ENCODE measurements around the gene NEIL3. TPM values are rescaled to one million over a fixed set of nuclear protein-coding genes. Genes with fewer than 3 reads are reported as not detected.

The NEIL3 gene, protein sequence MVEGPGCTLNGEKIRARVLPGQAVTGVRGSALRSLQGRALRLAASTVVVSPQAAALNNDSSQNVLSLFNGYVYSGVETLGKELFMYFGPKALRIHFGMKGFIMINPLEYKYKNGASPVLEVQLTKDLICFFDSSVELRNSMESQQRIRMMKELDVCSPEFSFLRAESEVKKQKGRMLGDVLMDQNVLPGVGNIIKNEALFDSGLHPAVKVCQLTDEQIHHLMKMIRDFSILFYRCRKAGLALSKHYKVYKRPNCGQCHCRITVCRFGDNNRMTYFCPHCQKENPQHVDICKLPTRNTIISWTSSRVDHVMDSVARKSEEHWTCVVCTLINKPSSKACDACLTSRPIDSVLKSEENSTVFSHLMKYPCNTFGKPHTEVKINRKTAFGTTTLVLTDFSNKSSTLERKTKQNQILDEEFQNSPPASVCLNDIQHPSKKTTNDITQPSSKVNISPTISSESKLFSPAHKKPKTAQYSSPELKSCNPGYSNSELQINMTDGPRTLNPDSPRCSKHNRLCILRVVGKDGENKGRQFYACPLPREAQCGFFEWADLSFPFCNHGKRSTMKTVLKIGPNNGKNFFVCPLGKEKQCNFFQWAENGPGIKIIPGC
- 10 to 100 TPM; 18.1 to 18.6 TPM for total RNA-seq

DNA sequence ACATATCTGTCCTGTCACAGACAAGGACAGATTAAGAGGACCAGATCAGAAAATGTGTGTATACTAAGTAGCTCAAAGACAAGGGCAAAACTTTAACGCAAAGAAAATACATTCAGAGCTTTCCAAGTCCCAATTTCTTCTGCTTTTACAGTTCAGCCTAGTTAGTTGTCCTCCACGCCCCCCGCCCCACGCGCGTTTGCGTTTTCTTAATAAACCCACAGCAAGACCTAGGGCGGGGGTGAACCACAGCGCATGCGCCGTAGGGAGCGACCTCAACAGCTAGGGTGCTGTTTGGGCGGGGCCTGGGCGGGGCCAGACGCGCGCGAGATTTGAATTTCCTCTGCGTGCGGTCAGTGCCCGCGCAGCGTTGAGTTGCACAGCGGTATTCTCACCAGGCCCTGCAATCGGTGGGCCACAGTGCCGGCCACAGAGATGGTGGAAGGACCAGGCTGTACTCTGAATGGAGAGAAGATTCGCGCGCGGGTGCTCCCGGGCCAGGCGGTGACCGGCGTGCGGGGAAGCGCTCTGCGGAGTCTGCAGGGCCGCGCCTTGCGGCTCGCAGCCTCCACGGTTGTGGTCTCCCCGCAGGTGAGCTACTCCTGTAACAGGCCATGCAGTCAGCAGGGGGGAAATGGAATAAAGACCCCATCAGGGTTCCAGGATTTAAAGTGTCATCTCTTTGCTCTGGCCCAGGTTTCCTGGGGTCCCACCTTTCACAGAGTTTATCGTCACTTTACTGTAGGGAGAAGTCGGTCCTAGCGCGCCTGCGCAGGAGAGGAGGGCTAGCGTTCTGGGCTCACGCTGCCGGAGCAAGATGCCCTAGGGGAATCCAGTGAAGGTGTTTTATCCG is at the start of gene NEIL3:
TSS of gene NEIL3 (plus strand) at position 353 of the 850 bp plus-strand sequence. CDS start at position 433, 80 bp downstream.
- H3K36me3 Mint-ChIP-seq (ENCODE audit: low read depth), result peaks cover 5% of the 10 kb centered on the region
- ChIA-PET CTCF (interaction anchor here (0.6 to 1.4 kb wide), 5 partner anchors 15 to 883 kb away, joined by 3 to 5 read pairs (median 4); no protein-coding TSS in a partner anchor), POLR2A (interaction anchor here (2.2 kb wide), 1 partner anchor 132 kb away, joined by 9 read pairs; the partner anchor contains the start of gene AGA)
- peaks cover 27% of the 10 kb centered on the region for H3K4me1 Mint-ChIP-seq
- ATAC-seq (peak; percentile 84), DNase-seq (peak; percentile 98)
- no peaks in the 10 kb centered on the region for H3K9me3 Mint-ChIP-seq (ENCODE audit: low read depth)
- peak within 1 kb of the TSS; percentile 84 for H3K27ac Mint-ChIP-seq
- H3K27me3 Mint-ChIP-seq, result no peaks in the 10 kb centered on the region
- peak within 1 kb of the TSS; percentile 97 for H3K4me3 Mint-ChIP-seq
- intact Hi-C loops (cut with DNase I, micrococcal nuclease), result loop anchor here (1.0 to 5.0 kb wide), 4 partner anchors 133 to 1115 kb away; partner anchors contain the start of genes AGA (in 2 of the 2), SPATA4 (in 1 of the 2) and SPCS3 (in 1 of the 2)

DNA sequence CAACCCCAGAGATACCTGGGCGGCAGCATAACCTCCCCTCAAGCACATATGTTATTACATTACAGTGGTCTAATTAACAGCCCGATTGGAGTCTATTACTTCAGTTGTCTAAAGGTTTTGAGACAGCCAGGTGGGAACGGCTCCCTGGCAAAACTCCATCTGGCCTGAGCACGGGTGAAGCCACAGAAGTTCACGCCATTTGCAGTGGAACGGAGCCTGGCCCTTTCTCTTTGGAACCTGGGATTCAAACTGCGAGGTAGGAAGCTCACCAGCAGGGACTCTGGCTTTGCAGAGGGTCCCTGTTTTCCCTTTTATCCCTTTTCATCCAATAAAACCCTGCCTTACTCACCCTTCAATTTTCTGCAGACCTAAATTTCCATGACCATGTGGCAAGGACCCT is 45.9 kb upstream of the NEIL3 start:
- no peak for ATAC-seq
- H3K9me3 Mint-ChIP-seq (ENCODE audit: low read depth), result no peaks in the 10 kb centered on the region
- no peaks in the 10 kb centered on the region for H3K27me3 Mint-ChIP-seq
- no peaks in the 10 kb centered on the region for H3K4me1 Mint-ChIP-seq
- no peak overlapping the region for H3K4me3 Mint-ChIP-seq
- H3K27ac Mint-ChIP-seq, result no peak overlapping the region
- intact Hi-C loops (cut with DNase I, micrococcal nuclease), result no loop called here
- ChIA-PET POLR2A (no interaction called here), CTCF (no interaction called here)
- no peak for DNase-seq
- no peaks in the 10 kb centered on the region for H3K36me3 Mint-ChIP-seq (ENCODE audit: low read depth)

DNA sequence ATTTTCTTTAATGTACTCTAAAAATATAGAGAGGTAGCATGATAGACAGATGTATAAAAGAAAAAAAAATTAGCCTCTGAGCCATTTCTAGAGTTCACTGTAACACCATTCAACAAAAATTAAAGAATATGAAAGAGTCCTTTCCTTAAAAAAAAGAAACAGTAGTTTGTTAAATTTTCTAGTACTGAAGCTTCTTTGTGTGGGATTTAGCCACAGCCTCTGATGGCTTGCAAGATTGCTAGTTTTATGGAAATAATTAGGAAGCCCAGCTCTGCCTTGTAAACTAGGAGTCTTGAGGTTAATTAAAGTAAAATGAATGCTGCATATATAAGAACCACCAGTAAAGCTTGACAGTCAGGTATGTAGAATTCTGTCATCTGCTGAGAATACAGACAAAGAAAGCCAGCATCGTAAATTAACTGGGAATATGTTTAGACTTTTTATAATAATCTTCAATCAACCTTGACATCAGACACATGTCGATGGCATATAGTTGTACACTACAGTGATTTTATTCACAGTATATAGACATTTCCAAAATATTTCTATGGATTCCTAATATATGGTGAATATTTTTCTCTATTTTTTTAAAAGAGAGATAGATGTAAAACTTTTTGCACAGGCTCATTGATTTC is 44.8 kb upstream of the NEIL3 start:
- H3K36me3 Mint-ChIP-seq (ENCODE audit: low read depth), result no peaks in the 10 kb centered on the region
- no peak for DNase-seq
- ChIA-PET CTCF (interaction anchor here (0.6 to 1.8 kb wide), 2 partner anchors 14 to 74 kb away, joined by 3 to 7 read pairs; no protein-coding TSS in a partner anchor), POLR2A (no interaction called here)
- no peaks in the 10 kb centered on the region for H3K9me3 Mint-ChIP-seq (ENCODE audit: low read depth)
- intact Hi-C loops (cut with DNase I, micrococcal nuclease), result no loop called here
- no peaks in the 10 kb centered on the region for H3K4me1 Mint-ChIP-seq
- no peak overlapping the region for H3K4me3 Mint-ChIP-seq
- H3K27ac Mint-ChIP-seq, result no peak overlapping the region
- ATAC-seq, result no peak
- H3K27me3 Mint-ChIP-seq, result no peaks in the 10 kb centered on the region

DNA sequence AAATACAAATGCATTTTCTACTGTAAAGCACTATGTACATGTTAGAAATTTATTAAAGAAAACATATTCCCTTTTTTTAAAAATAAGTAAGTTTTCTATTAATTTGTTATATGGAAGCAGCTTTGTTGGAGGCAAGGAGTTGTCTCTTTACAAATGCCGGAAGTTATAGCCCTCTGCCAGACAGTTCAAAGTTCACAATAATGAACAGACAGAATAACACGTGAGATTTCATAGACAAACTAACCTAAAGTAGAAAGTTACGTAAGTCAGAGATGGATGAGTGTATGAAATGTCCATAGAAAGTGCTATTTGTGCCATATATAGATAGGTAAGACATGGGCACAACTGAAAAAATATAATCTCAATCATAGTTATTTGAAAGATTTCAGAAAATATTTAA is 43.9 kb upstream of the NEIL3 start:
- no peaks in the 10 kb centered on the region for H3K27me3 Mint-ChIP-seq
- H3K36me3 Mint-ChIP-seq (ENCODE audit: low read depth), result no peaks in the 10 kb centered on the region
- H3K27ac Mint-ChIP-seq, result no peak overlapping the region
- H3K4me3 Mint-ChIP-seq, result no peak overlapping the region
- ChIA-PET POLR2A (no interaction called here), CTCF (interaction anchor here (0.9 to 1.8 kb wide), 2 partner anchors 10 to 15 kb away, joined by 4 to 7 read pairs; no protein-coding TSS in a partner anchor)
- intact Hi-C loops (cut with DNase I, micrococcal nuclease), result no loop called here
- DNase-seq (no peak), ATAC-seq (no peak)
- no peaks in the 10 kb centered on the region for H3K4me1 Mint-ChIP-seq
- no peaks in the 10 kb centered on the region for H3K9me3 Mint-ChIP-seq (ENCODE audit: low read depth)

DNA sequence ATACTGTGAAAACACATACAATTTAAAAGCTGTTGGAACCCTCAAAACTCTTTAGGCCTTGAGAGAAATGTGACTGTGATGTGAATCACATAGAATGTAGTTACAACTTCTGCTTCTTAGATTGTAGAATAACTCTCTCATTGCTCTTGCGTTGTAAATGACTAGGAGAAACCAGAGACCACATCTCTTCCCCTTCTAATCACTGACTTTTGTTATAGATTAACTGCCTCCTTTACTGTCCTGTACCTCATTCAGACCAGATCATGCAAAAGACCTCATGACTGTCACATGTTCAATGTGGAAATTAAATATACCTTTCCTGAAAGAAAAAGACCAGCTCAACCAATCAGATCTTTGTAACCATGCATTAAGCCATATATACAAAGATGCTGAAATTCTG is 43.2 kb upstream of the NEIL3 start:
- no peaks in the 10 kb centered on the region for H3K36me3 Mint-ChIP-seq (ENCODE audit: low read depth)
- H3K4me3 Mint-ChIP-seq, result no peak overlapping the region
- H3K27ac Mint-ChIP-seq, result no peak overlapping the region
- no peaks in the 10 kb centered on the region for H3K27me3 Mint-ChIP-seq
- ATAC-seq (no peak), DNase-seq (no peak)
- ChIA-PET POLR2A (no interaction called here), CTCF (interaction anchor here (0.9 to 1.8 kb wide), 2 partner anchors 9 to 16 kb away, joined by 4 to 7 read pairs; no protein-coding TSS in a partner anchor)
- no peaks in the 10 kb centered on the region for H3K9me3 Mint-ChIP-seq (ENCODE audit: low read depth)
- intact Hi-C loops (cut with DNase I, micrococcal nuclease), result no loop called here
- no peaks in the 10 kb centered on the region for H3K4me1 Mint-ChIP-seq

DNA sequence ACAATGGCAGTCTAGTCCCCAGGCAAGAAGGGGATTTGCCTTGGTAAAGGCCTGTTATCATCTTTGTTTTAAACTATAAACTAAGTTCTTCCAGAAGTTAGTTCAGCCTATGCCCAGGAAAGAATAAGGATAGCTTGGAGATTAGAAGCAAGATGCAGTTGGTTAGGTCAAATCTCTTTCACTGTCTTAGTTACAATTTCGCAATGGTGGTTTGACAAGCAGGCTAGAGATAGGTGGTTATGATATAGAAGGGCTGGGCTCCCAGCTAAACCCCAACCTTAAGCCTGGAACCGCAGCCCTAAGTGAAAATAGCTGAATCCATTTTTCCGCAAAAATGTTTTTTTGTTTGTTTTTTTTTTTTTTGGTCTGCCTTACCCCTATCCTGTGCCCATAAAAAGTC is 41.8 kb upstream of the NEIL3 start:
- no peak overlapping the region for H3K4me3 Mint-ChIP-seq
- intact Hi-C loops (cut with DNase I, micrococcal nuclease), result no loop called here

DNA sequence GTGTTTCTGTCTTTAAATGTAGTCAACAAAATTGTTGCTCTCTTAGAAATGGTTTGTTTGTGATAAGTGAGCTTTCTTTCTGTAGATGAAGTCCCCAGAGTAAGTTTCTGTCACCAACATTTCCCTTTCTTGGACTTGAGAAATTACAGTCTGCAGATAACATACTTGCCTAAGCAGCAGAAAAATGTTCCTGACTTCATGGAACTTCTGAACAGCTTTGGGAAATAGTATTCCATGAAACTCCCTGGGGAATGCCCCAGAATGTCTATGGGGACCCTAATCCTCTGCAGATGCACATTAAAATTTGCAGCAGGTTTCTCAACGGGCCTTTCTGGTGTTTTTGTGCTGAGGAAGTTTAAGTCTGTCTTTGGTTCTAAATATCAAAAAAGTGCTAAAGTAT is 38.6 kb upstream of the NEIL3 start:
- no peaks in the 10 kb centered on the region for H3K27me3 Mint-ChIP-seq
- intact Hi-C loops (cut with DNase I, micrococcal nuclease), result no loop called here
- CTCF ChIA-PET, result no interaction called here
- no peak overlapping the region for H3K27ac Mint-ChIP-seq
- DNase-seq, result no peak
- no peaks in the 10 kb centered on the region for H3K9me3 Mint-ChIP-seq (ENCODE audit: low read depth)
- no peak overlapping the region for H3K4me3 Mint-ChIP-seq
- no peak for ATAC-seq
- POLR2A ChIA-PET, result no interaction called here
- no peaks in the 10 kb centered on the region for H3K4me1 Mint-ChIP-seq
- no peaks in the 10 kb centered on the region for H3K36me3 Mint-ChIP-seq (ENCODE audit: low read depth)

More for the DNA sequence above, 41.8 kb upstream of the NEIL3 start:
- CTCF ChIA-PET, result interaction anchor here (1.0 kb wide), 1 partner anchor 17 kb away, joined by 8 read pairs; no protein-coding TSS in a partner anchor
- DNase-seq (no peak), ATAC-seq (no peak)
- POLR2A ChIA-PET, result no interaction called here
- no peaks in the 10 kb centered on the region for H3K9me3 Mint-ChIP-seq (ENCODE audit: low read depth)
- H3K27ac Mint-ChIP-seq, result no peak overlapping the region
- no peaks in the 10 kb centered on the region for H3K27me3 Mint-ChIP-seq
- no peaks in the 10 kb centered on the region for H3K4me1 Mint-ChIP-seq
- H3K36me3 Mint-ChIP-seq (ENCODE audit: low read depth), result no peaks in the 10 kb centered on the region

DNA sequence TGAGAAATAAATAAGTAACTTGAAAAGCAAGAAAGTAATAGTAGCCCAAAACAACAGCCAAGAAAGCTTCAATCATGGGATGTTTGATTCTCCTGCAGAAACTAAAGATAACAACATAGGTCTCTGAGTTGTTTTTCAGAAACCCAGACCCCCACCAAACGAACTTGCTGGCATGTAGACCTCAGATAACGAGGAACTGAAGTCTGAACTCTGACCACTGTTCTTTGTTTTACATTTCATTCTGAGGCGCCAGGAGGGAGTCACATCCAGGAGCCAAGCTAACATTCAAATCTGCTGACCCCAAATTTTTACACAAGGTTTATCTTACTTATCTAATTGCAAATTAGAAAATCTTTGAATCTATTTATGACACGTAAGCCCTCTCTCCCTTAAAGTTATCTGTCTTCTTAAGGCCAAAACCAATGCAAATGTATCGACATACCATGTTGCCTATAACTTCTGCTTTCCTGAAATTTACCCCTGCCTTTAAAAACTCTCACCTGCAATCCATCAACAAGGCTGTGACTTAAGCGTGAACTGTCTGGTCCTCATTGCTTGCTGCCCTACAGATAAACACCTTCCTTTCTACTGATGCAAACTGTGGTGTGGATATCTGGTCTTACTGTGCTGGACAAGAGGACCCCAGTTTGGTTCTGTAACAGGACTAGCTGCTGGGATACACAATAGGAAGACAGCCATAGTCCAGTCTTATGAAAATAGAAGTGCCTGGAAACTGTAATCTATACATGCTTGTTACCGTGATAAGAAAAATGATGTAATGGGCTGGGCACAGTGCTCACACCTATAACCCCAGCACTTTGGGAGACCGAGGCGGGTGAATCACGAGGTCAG is 37.5 kb upstream of the NEIL3 start:
- CTCF ChIA-PET, result no interaction called here
- no peaks in the 10 kb centered on the region for H3K9me3 Mint-ChIP-seq (ENCODE audit: low read depth)

DNA sequence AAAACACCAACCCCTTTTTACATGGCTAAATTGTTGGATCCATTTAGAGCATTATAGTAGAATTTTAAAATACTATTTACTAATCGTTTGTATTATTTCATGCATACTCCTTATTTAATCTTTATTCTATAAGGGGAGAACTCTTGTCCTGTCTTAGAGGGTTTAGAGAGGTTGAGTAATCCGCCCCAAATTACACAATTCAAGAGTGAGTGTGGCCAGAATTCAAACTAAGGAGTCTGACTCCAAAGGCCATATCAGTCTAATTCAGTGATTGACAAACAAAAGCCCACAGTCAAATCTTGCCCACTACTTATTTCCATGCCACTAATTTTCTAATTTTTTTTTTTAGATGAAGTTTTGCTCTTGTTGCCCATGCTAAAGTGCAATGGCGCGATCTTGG is 33.7 kb upstream of the NEIL3 start:
- ATAC-seq (no peak), DNase-seq (no peak)
- ChIA-PET CTCF (interaction anchor here (1.4 kb wide), 1 partner anchor 10 kb away, joined by 4 read pairs; no protein-coding TSS in a partner anchor), POLR2A (interaction anchor here (0.7 kb wide), 1 partner anchor 341 kb away, joined by 3 read pairs; no protein-coding TSS in a partner anchor)
- H3K4me3 Mint-ChIP-seq, result no peak overlapping the region
- H3K9me3 Mint-ChIP-seq (ENCODE audit: low read depth), result no peaks in the 10 kb centered on the region
- H3K27me3 Mint-ChIP-seq, result no peaks in the 10 kb centered on the region
- intact Hi-C loops (cut with DNase I, micrococcal nuclease), result no loop called here
- H3K36me3 Mint-ChIP-seq (ENCODE audit: low read depth), result no peaks in the 10 kb centered on the region
- H3K4me1 Mint-ChIP-seq, result no peaks in the 10 kb centered on the region
- H3K27ac Mint-ChIP-seq, result no peak overlapping the region

More for the DNA sequence above, 37.5 kb upstream of the NEIL3 start:
- no peaks in the 10 kb centered on the region for H3K27me3 Mint-ChIP-seq
- H3K36me3 Mint-ChIP-seq (ENCODE audit: low read depth), result no peaks in the 10 kb centered on the region
- DNase-seq (no peak), ATAC-seq (no peak)
- no peak overlapping the region for H3K27ac Mint-ChIP-seq
- POLR2A ChIA-PET, result no interaction called here
- intact Hi-C loops (cut with DNase I, micrococcal nuclease), result no loop called here
- H3K4me1 Mint-ChIP-seq, result no peaks in the 10 kb centered on the region
- no peak overlapping the region for H3K4me3 Mint-ChIP-seq

DNA sequence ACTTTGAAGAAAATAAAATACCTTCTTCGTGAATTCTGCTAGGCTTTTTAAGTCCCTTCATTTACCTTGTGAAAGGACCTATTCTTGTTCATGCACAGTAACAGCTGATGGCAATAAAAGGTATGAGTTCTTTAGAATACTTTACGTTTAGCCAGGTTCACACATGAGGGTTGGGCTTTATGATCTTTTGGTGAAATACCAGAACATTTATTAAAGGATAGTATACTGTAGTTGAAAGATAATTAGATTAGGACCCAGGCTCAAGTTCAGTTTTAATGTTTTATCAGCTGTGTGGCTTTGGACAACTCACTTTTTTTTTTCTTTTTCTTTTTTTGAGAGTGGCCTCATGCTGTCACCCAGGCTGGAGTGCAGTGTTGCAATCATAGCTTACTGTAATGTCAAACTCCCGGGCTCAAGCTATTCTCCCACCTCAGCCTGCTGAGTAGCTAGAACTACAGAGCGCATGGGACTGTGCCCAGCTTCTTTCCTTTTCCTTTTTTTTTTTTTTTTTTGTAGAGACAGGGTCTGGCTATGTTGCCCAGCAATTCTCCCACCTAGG is 28.2 kb upstream of the NEIL3 start:
- ATAC-seq, result no peak

More for the DNA sequence above, 28.2 kb upstream of the NEIL3 start:
- ChIA-PET POLR2A (no interaction called here), CTCF (interaction anchor here (1.4 kb wide), 1 partner anchor 10 kb away, joined by 6 read pairs; no protein-coding TSS in a partner anchor)
- Mint-ChIP-seq H3K27me3 (no peaks in the 10 kb centered on the region), H3K4me3 (no peak overlapping the region), H3K36me3 (ENCODE audit: low read depth) (no peaks in the 10 kb centered on the region), H3K9me3 (ENCODE audit: low read depth) (no peaks in the 10 kb centered on the region), H3K4me1 (peaks cover 4% of the 10 kb centered on the region), H3K27ac (no peak overlapping the region)
- DNase-seq, result no peak
- intact Hi-C loops (cut with DNase I, micrococcal nuclease), result no loop called here

Data from activated CD4-positive, alpha-beta T cell treated with anti-CD3 and anti-CD28 coated beads for 36 hours (primary cell).